GM18870 (cell line): ENCODE data around the gene PEPD.

ENCODE experiments used
- ATAC-seq: cut with Tn5 transposase; IDR thresholded peaks from one replicate; pipeline ENCODE4 v1.9.1; 2021; ENCODE audit warnings: moderate library complexity; ENCODE audit not compliant: unreplicated experiment

PEPD gene

DNA sequence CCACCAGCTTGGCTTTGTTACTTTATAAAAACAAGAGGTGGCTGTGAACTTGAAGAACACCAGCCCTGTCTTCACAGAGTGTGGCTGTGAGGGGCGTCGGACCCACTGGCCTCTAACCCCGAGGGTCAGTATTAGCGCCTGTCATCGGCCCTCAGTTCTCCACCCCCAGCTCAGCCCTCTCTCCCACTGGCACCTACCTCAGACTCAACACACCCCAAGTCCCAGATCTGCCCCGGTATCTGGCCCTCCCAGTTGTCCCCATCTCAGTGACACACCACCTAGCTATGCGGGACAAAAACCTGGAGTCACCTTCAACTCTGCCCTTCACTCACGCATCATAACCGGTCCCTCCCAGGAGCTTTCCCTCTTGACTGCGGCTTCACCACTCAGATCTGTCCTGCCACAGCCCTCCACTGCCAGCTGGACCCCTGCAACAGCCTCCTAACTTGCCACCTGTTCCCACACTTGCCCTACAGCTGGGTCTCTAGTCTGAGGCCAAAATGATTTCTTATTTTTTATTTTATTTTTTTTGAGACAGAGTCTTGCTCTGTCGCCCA, 45.4 kb downstream of the PEPD start:
- ATAC-seq = no peak

GRCh38 chr19:33473653-33474305, 47.8 kb downstream of the PEPD start:
- no peak for ATAC-seq

DNA sequence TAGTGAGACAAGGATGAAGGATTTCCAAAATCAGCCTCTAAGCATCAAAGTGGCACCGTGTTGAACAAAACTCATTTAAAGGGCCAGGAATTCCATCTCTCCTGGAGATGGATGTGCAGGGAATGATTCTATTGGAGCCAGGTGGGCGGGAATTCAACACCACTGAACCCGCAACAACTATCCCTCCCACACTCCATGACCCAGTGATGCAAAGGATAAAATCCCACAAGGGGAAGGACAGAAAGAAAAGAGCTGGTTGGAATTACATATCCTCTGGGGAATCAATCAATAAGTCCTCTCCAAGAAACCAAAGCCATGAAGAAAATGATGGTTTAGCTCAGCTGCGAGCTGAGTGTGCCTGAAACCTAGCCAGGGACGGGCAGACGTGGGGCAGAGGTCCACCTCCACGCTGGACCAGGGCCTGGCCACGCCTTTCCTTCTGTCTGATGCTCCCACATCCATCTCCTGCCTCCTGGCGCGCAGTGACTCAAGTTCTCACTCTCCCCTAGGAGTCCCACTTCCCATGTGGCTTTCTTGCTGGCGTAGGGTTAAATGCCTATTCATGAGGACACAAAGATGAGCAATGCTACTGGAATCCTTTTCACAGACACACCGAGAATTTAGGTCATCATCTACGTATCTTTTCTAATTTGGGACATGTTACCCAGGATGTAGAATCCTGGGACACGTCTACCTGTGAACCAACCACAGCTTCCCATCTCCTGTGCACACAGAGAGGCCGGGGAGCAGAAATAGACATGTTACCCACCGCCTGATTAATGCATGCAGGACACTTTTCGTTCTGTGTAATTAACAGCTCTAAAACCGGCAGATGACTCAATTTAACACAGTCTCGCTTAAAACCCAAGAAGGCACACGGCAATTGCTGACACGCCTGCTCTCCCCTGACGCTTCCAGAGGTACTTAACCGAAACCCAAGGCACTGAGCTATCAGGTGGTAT, 48.6 kb downstream of the PEPD start:
- no peak for ATAC-seq

- ATAC-seq = no peak
These were observed 49.4 kb downstream of the PEPD start for GRCh38 chr19:33472226-33472625.

- ATAC-seq = no peak
These were observed 50.2 kb downstream of the PEPD start for GRCh38 chr19:33471111-33471996.

DNA sequence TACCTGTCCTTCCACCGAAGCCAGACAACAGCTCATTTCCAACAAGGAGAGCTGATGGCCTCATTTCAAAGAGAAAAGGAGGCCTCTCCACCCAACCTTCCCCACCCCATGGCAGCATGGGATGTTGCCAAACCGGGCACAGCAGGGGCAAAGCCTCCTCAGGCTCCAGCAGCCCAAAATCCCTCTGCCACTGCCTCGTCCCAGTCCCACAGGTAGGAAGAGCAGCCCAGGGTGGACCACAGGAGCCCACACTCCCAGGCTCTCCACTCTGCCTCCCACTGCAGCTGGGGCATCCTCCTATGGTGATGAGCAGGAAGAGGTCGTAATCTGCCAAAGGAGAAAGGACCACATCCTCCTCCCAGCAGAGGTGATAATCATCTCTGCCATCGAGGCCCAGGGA, 50.9 kb downstream of the PEPD start:
- no peak for ATAC-seq

GRCh38 chr19:33470040-33470330, 51.6 kb downstream of the PEPD start:
- ATAC-seq = no peak

DNA sequence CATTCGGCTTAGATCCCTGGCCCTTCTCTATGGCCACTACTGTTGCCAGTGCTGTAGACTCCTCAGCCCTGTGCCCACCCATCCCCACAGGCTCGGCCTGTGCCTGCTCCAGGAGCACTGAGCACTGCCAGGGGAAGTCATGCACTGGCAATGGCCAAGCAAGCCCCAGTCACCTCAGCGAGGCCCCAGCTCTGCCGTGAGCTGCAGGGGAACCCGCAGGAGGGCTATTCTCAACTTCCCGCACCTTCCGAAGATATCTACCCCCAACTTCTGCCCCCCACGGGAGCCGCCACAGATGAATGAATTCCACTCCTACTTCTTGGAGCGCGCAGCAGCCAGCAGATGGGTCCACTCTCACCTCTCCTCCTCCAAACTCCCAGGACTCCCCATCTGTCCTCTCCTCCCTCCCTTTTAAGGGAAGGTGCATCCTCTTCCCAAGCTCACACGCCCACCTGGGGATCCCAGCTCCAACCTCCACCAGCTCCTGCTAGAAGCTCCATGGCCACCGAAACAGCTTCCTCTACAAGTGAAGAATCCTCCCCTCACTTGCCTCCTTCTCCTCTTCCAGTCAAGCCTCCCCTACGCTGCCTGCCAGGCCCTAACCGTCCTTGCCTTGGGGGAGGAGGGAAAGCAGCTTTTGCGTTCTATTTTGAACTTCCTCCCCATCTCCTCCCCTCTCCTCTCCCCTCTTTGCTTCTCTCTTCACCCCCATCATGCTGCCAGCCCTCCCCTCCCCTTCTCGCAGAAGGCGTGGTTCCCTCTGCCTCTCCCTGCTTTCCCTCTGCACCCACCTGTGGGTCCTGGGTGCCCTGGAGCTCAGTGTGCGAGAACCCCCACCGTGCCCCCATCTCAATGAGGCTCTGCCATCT, 52.2 kb downstream of the PEPD start:
- ATAC-seq = no peak

- ATAC-seq = no peak
These were observed 53.0 kb downstream of the PEPD start for GRCh38 chr19:33468361-33469170.

DNA sequence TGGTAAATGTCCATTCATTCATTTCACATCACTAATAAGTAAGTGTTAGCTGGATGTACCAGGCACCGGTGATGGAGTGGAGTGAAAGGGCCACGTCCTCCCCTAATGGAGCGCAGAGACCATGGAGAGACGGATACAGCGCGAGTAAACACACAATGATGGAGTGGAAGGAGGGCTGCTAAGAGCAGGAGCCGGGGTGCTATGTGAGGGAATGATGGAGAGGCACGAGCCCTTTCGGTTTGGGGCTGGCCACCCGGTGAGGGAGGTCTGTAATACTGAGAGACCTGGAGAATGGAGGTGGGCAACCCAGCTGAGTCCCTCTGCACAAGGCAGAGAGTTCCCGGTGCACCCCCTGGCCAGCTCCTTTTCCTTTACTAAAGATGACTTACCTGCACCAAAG, 53.7 kb downstream of the PEPD start:
- no peak for ATAC-seq

GRCh38 chr19:33465834-33466233, 55.8 kb downstream of the PEPD start:
- no peak for ATAC-seq

DNA sequence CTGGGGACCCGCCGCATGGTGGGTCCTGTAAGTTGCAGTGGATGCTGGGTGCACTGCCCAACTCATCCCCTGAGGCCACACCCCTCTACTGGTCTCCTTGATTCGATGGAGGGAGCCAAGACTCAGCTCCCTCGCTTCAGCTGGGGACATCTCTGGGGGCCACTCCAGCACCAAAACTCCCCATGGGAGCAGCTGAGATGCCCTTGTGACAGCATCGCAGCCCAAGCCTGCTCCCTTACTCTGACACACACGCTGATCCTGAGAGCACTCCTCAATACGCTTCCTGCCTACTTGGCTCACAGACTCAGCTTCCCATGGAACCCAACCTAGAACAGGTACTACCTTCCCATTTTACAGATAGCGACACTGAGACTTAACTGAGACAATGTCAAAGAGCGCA, 56.2 kb downstream of the PEPD start:
- ATAC-seq = no peak

DNA sequence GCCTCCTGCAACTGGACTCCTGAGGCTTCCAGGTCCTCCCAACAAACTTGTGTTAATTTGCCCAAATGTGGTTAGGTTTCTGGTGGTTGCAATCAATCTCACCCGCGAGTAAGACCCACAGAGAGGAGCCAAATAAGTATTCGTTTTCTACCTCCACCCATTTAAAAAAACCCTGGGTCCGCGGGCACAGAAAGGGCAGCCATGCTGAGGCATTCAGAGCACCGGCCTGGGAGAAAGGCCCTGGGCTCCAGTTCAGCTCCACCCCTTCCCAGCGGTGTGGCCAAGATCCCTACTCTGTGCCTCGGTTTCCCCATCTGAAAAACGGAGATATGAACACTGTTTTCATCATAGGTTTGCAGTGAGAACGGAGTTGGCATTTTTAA, 56.9 kb downstream of the PEPD start:
- ATAC-seq = no peak

DNA sequence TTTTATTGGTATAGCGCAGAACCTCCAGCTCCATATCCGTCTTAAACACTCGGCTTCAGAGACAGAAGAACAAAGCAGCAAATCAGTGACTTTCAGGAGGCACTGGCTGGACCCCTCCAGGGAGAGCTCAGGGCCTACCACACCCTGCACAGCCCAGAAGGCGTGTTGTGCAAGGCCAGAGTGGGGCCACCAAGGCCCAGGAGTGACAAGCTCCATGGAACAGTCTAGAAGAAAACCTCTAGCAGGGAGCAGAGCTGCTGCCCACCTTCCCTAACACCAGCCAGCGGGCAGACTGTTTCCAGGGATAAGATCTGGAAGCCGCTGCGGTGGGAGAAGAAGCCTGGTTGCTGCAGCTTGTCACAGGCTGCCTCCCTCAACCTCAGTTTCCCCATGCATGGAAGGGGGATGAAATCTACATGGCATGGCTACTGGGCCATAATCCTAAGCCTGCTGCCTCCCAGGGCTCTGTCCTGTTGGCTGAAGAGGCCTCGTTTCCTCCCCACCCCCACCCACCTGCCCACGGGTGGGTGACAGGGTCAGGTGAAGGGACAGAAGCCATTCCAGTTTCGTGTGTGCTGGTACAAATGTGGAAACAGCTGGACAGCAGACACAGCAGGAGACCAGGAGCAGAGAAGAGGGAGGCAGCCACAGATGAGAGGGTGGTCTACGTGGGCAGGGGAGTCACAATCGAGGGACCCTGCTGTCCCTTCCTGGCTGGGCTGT, 57.4 kb downstream of the PEPD start:
- no peak for ATAC-seq

DNA sequence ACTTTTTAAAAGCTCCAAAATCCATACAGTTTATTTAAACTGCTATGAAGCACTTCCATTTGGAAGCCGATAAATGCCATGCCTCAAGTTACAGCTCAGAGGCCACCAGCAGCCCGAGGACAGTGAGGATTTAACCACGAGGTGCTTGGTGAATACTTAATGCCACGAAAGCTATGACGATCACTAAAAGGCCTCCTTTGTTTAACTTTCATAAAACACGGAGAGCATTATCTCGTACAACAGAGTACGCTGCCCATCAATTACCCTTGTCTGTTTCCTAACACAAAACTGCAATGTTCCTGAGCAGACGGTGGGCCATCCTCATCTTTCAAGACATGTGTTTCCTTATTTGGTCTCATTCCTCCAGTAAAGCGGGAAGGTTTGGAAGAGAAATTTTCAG, 58.4 kb downstream of the PEPD start:
- ATAC-seq = no peak

GRCh38 chr19:33462112-33462791, 59.3 kb downstream of the PEPD start:
- no peak for ATAC-seq

DNA sequence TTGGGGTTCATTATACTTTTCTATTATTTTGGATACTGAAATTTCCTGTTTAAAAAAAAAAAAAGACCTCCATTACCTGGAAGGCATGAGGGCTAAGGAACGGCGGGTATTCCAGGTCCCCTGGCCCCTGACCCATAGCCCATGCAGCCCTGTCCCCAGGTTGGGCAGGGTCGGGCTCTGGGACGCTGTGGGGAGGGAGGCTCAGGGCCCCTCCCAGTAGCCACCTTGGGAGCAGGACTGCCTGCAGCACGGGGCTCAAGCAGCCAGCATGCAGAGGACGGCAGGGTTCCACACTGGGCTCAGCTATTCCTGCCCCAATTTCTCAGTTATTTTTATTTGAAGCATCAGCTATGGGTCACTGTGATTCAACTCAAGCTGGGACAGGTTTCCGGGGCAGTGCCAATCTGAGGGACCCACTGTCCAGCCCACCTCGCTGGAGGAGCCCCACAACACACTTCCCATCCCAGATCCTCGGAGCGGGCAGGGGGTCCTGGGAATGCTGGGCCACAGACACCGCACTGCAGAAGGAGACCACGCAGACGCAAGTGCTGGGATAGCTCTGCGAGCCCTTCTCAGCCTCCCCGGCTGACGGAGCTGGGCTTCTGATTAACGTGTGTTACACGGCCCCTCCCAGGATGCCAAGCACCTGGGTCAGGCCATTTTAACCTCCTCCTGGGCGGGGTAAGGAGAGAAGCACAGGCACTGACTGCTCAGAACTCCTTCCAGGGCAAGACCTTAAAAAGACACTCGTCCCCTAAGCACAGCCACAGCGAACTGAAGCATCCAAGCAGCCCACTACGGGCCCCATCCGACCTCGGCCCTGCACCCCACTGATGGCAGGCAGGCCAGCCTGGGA, 60.1 kb downstream of the PEPD start:
- ATAC-seq = no peak
